Small intestine (tissue), 7 donors: Measurements from ENCODE around the gene BPIFA2. TPM values are rescaled to one million over a fixed set of nuclear protein-coding genes. Genes with fewer than 3 reads are reported as not detected.

Source experiments
- DNase-seq, 2 donors: peaks; one replicate each; pipeline versions ENCODE4 v3.0.0 to v3.0.0-alpha.2; 2013
- FAIRE-seq: peaks from 2 replicates; lab custom pipeline; 2012; peaks lifted over from hg19 to GRCh38; lab: Jason Lieb, UNC
- H3K27ac ChIP-seq, 3 donors: one replicate each; pipeline ENCODE4 v1.5.1; 2013; ENCODE audit warnings: low read length in 2 of 3, mild to moderate bottlenecking in 2 of 3, control low read depth in 1 of 3, inconsistent platforms in 1 of 3, low read depth in 1 of 3, moderate library complexity in 1 of 3
- H3K27me3 ChIP-seq, 3 donors: one replicate each; pipeline ENCODE4 v1.6.1; 2013; ENCODE audit warnings: low read length in 3 of 3, inconsistent platforms in 1 of 3; ENCODE audit not compliant: control insufficient read depth in 3 of 3, insufficient read depth in 3 of 3
- H3K36me3 ChIP-seq, 3 donors: one replicate each; pipeline ENCODE4 v1.6.1; 2013; ENCODE audit warnings: low read length in 3 of 3, inconsistent platforms in 1 of 3, low read depth in 1 of 3, mild to moderate bottlenecking in 1 of 3, moderate library complexity in 1 of 3; ENCODE audit not compliant: control insufficient read depth in 3 of 3, insufficient read depth in 2 of 3
- H3K4me1 ChIP-seq, 3 donors: one replicate each; pipeline ENCODE4 v1.6.1; 2013; ENCODE audit warnings: low read length in 2 of 3, inconsistent platforms in 1 of 3, low read depth in 1 of 3, mild to moderate bottlenecking in 1 of 3, moderate library complexity in 1 of 3; ENCODE audit not compliant: control insufficient read depth in 3 of 3, insufficient read depth in 2 of 3
- H3K4me3 ChIP-seq, 3 donors: one replicate each; pipeline ENCODE4 v1.5.1; 2013; ENCODE audit warnings: low read length in 3 of 3, control low read depth in 1 of 3, inconsistent platforms in 1 of 3, low read depth in 1 of 3, mild to moderate bottlenecking in 1 of 3, moderate library complexity in 1 of 3
- H3K9me3 ChIP-seq, 2 donors: one replicate each; pipeline ENCODE4 v1.6.1; 2013; ENCODE audit warnings: low read depth in 1 of 2, low read length in 1 of 2; ENCODE audit not compliant: control insufficient read depth in 2 of 2, insufficient read depth in 1 of 2
- WGBS, 3 donors: extraction: QIAGEN DNeasy Blood & Tissue Kit; methylation state at CpG; one replicate each; pipeline ENCODE4 v1.1.7; 2013; 5-methylcytosine and 5-hydroxymethylcytosine counted together
- polyA plus RNA-seq, 4 donors: library from polyadenylated mRNA; stranded (reverse) in 3 of 4; unstranded in 1 of 4; fragments of 200-250 nt in 3 of 4; fragments of 120-200 nt in 1 of 4; gene quantifications; one replicate each; pipeline versions ENCODE4 v1.2.1 to v1.2.3, GENCODE V29; 2013
- donor health status: healthy with polysubstance abuse.
- donor health status: control.
- donor health status: control.
- donor health status: Bipolar disorder and iron deficiency.
- donor health status: healthy.

Gene BPIFA2
- polyA plus RNA-seq, 4 donors = not detected

- Histone ChIP-seq H3K27me3 (no peaks in the 10 kb centered on the region), H3K4me3 (no peak overlapping the region), H3K9me3 (no peaks in the 10 kb centered on the region), H3K36me3 (no peaks in the 10 kb centered on the region), H3K27ac (no peak overlapping the region), H3K4me1 (no peaks in the 10 kb centered on the region)
- no peak for FAIRE-seq
- 81 to 94% (median 86%) methylated on average over 4 of the region's 4 CpGs for WGBS, 3 donors
- no peak for DNase-seq
Measured at GRCh38 chr20:33148040-33148439, 19.9 kb upstream of the BPIFA2 start.

GRCh38 chr20:33154252-33154651 lies 13.7 kb upstream of the BPIFA2 start:
- H3K9me3 ChIP-seq = no peaks in the 10 kb centered on the region
- H3K4me3 ChIP-seq = no peak overlapping the region
- H3K36me3 ChIP-seq = no peaks in the 10 kb centered on the region
- DNase-seq (no peak), FAIRE-seq (no peak)
- H3K4me1 ChIP-seq = no peaks in the 10 kb centered on the region
- peaks cover 0 to 2% (median 0%) of the 10 kb centered on the region in 3 donors for H3K27me3 ChIP-seq
- WGBS, 3 donors = 84 to 87% (median 85%) methylated on average over 6 of the region's 6 CpGs
- H3K27ac ChIP-seq = no peak overlapping the region

- H3K9me3 ChIP-seq = no peaks in the 10 kb centered on the region
- no peak overlapping the region for H3K4me3 ChIP-seq
- DNase-seq (no peak), FAIRE-seq (no peak)
- no peak overlapping the region for H3K27ac ChIP-seq
- 79 to 82% (median 80%) methylated on average over 9 of the region's 9 CpGs for WGBS, 3 donors
- H3K4me1 ChIP-seq = no peaks in the 10 kb centered on the region
- no peaks in the 10 kb centered on the region for H3K36me3 ChIP-seq
- peaks cover 0 to 2% (median 0%) of the 10 kb centered on the region in 3 donors for H3K27me3 ChIP-seq
Measured at GRCh38 chr20:33158637-33159385, 9.1 kb upstream of the BPIFA2 start.

- 78 to 84% (median 81%) methylated on average over 3 of the region's 3 CpGs for WGBS, 3 donors
- Histone ChIP-seq H3K36me3 (no peaks in the 10 kb centered on the region), H3K9me3 (no peaks in the 10 kb centered on the region), H3K4me3 (no peak overlapping the region), H3K27me3 (no peaks in the 10 kb centered on the region), H3K27ac (no peak overlapping the region), H3K4me1 (no peaks in the 10 kb centered on the region)
- DNase-seq = no peak
- no peak for FAIRE-seq
Measured at GRCh38 chr20:33159713-33160112, 8.2 kb upstream of the BPIFA2 start.

GRCh38 chr20:33160681-33161080 lies 7.3 kb upstream of the BPIFA2 start:
- Histone ChIP-seq H3K4me3 (no peak overlapping the region), H3K9me3 (no peaks in the 10 kb centered on the region), H3K27ac (no peak overlapping the region), H3K27me3 (no peaks in the 10 kb centered on the region), H3K4me1 (no peaks in the 10 kb centered on the region), H3K36me3 (no peaks in the 10 kb centered on the region)
- FAIRE-seq (no peak), DNase-seq (no peak)
- 77 to 83% (median 80%) methylated on average over 5 of the region's 5 CpGs for WGBS, 3 donors

GRCh38 chr20:33162313-33162712 lies 5.6 kb upstream of the BPIFA2 start:
- Histone ChIP-seq H3K36me3 (no peaks in the 10 kb centered on the region), H3K4me3 (no peak overlapping the region), H3K4me1 (no peaks in the 10 kb centered on the region), H3K27ac (no peak overlapping the region), H3K9me3 (no peaks in the 10 kb centered on the region), H3K27me3 (no peaks in the 10 kb centered on the region)
- 84 to 89% (median 85%) methylated on average over 6 of the region's 6 CpGs for WGBS, 3 donors
- FAIRE-seq = no peak
- DNase-seq = no peak

GRCh38 chr20:33162753-33163152 lies 5.2 kb upstream of the BPIFA2 start:
- Histone ChIP-seq H3K4me1 (no peaks in the 10 kb centered on the region), H3K27me3 (no peaks in the 10 kb centered on the region), H3K36me3 (no peaks in the 10 kb centered on the region), H3K27ac (no peak overlapping the region), H3K9me3 (no peaks in the 10 kb centered on the region), H3K4me3 (no peak overlapping the region)
- WGBS, 3 donors = 47 to 51% (median 51%) methylated on average over 5 of the region's 5 CpGs
- no peak for DNase-seq
- FAIRE-seq = no peak

- no peak overlapping the region for H3K27ac ChIP-seq
- DNase-seq = no peak
- H3K4me3 ChIP-seq = no peak overlapping the region
- peaks cover 0 to 2% of the 10 kb centered on the region in 2 donors for H3K9me3 ChIP-seq
- no peaks in the 10 kb centered on the region for H3K36me3 ChIP-seq
- no peaks in the 10 kb centered on the region for H3K4me1 ChIP-seq
- peaks cover 0 to 2% (median 0%) of the 10 kb centered on the region in 3 donors for H3K27me3 ChIP-seq
- no peak for FAIRE-seq
- WGBS, 3 donors = 71 to 82% (median 71%) methylated on average over 8 of the region's 8 CpGs
Measured at GRCh38 chr20:33163856-33164762, 3.9 kb upstream of the BPIFA2 start.
